ENCODE measurements around the gene GAL3ST3.

GAL3ST3 gene

DNA sequence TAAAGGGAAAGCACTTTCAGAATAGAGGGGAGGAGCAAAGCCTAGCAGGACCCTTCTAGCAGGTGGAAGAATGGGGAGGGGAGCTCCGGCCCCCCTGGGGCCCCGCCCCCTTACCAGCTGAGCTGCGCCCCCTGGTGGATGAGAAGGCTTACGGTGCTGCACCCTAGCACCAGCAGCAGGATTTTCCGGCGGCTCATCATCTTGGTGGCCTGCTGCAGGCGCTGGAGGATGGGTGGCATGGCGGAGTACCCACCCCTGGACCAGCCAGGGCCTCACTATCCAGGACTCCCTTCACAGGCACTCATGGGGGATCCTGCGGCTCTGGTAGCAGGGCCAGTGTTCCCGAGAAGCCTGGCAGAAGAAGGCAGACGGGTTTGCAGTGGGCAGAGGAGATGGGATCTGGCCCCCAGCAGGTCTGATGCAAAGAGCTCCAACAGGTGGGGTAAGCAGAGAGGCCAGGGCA is 3.8 kb downstream of the GAL3ST3 start:
- no peaks in the 10 kb centered on the region for H3K27me3 ChIP-seq (ENCODE audit: insufficient read depth, poor library complexity, severe bottlenecking)
- peak; percentile 56 to 74 for DNase-seq (ENCODE audit: low read depth in 1 of 2, low spot score in 1 of 2)
- H3K27ac ChIP-seq (replicated peaks) = no peak overlapping the region
- TF ChIP-seq SPI1 (IDR thresholded peaks at IDR 0.05; ENCODE audit: borderline replicate concordance, low read depth) = no peak
- TF ChIP-seq, protein P1, sequence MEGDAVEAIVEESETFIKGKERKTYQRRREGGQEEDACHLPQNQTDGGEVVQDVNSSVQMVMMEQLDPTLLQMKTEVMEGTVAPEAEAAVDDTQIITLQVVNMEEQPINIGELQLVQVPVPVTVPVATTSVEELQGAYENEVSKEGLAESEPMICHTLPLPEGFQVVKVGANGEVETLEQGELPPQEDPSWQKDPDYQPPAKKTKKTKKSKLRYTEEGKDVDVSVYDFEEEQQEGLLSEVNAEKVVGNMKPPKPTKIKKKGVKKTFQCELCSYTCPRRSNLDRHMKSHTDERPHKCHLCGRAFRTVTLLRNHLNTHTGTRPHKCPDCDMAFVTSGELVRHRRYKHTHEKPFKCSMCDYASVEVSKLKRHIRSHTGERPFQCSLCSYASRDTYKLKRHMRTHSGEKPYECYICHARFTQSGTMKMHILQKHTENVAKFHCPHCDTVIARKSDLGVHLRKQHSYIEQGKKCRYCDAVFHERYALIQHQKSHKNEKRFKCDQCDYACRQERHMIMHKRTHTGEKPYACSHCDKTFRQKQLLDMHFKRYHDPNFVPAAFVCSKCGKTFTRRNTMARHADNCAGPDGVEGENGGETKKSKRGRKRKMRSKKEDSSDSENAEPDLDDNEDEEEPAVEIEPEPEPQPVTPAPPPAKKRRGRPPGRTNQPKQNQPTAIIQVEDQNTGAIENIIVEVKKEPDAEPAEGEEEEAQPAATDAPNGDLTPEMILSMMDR (IDR thresholded peaks at IDR 0.05; ENCODE audit: insufficient read depth, low read length) = peak; percentile 78
- H3K4me3 ChIP-seq (replicated peaks; ENCODE audit: insufficient read depth, low read length) = no peak overlapping the region

DNA sequence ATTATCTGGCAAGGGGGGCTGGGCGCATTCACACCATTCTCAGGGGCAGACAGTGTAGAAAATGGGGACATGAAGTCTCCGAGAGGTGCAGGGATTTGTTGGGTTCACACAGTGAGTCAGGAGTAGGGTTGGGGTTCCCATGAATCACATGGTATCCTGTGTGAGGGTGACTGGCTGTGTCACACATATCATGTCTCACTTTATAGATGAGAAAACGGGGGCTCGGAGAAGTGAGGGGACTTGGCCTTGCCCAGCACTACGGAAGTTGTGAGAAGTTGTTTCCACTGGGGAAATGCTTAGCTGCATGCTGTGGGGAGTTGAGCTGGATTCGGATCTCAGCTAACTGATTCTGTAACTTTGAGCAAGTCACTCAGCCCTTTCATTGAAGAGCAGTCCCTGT is 4.2 kb downstream of the GAL3ST3 start:
- no peak for DNase-seq (ENCODE audit: low read depth in 1 of 2, low spot score in 1 of 2)
- TF ChIP-seq POLR2AphosphoS5 (IDR thresholded peaks at IDR 0.05; ENCODE audit: low read depth) (no peak), GABPA (IDR thresholded peaks at IDR 0.05; ENCODE audit: low read depth) (no peak), SPI1 (IDR thresholded peaks at IDR 0.05; ENCODE audit: borderline replicate concordance, low read depth) (no peak)
- TF ChIP-seq, protein P2, sequence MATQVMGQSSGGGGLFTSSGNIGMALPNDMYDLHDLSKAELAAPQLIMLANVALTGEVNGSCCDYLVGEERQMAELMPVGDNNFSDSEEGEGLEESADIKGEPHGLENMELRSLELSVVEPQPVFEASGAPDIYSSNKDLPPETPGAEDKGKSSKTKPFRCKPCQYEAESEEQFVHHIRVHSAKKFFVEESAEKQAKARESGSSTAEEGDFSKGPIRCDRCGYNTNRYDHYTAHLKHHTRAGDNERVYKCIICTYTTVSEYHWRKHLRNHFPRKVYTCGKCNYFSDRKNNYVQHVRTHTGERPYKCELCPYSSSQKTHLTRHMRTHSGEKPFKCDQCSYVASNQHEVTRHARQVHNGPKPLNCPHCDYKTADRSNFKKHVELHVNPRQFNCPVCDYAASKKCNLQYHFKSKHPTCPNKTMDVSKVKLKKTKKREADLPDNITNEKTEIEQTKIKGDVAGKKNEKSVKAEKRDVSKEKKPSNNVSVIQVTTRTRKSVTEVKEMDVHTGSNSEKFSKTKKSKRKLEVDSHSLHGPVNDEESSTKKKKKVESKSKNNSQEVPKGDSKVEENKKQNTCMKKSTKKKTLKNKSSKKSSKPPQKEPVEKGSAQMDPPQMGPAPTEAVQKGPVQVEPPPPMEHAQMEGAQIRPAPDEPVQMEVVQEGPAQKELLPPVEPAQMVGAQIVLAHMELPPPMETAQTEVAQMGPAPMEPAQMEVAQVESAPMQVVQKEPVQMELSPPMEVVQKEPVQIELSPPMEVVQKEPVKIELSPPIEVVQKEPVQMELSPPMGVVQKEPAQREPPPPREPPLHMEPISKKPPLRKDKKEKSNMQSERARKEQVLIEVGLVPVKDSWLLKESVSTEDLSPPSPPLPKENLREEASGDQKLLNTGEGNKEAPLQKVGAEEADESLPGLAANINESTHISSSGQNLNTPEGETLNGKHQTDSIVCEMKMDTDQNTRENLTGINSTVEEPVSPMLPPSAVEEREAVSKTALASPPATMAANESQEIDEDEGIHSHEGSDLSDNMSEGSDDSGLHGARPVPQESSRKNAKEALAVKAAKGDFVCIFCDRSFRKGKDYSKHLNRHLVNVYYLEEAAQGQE (IDR thresholded peaks at IDR 0.05; ENCODE audit: insufficient replicate concordance, low read depth) = no peak
- TF ChIP-seq, protein P1 (IDR thresholded peaks at IDR 0.05; ENCODE audit: insufficient read depth, low read length) = no peak
- Histone ChIP-seq H3K27ac (replicated peaks) (no peak overlapping the region), H3K4me3 (replicated peaks; ENCODE audit: insufficient read depth, low read length) (no peak overlapping the region), H3K27me3 (ENCODE audit: insufficient read depth, poor library complexity, severe bottlenecking) (no peaks in the 10 kb centered on the region)

DNA sequence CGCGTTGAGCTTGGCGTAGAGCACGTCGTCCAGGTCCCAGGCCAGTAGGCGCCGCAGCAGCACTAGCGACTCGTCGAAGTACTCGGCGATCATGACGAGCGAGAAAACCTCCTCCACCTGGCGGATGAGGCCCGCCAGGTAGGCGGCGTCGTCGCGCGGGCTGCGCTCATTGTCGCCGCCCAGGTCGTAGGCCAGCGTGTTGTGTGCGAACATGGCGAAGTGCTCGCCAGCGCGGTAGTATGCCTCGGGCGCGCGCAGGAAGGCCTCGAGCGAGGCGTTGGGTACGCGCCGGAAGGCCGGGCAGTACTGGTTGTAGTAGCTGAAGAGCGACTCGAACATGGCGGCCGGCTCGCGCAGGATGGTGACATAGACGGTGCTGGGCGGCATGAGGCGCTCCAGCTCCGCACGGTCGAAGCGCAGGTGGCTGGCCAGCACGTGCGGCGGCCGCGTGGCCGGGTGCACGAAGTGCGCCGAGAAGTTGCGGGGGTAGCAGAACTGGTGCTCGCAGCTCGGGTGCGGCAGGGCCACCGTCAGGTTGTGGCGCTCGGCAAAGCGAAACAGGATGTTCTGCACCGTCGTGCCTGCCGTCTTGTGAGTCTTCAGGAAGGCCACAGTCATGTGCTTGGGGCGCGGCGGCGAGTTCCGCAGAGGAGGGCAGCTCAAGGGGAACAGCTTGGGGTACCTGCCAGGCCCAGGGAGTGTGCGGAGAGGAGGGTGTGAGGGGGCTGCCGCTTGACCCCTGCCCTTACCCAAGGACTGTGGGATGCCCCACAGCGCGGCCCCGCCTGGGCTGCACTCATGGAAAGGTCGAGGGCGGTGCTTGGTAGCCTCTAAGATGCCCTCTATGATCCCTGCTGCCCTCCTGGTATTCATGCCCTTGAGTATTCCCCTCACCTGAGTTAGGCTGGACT is 5.7 kb downstream of the GAL3ST3 start:
- Histone ChIP-seq H3K4me3 (replicated peaks; ENCODE audit: insufficient read depth, low read length) (no peak overlapping the region), H3K27me3 (ENCODE audit: insufficient read depth, poor library complexity, severe bottlenecking) (no peaks in the 10 kb centered on the region), H3K27ac (replicated peaks) (no peak overlapping the region)
- no peak for TF ChIP-seq POLR2AphosphoS5 (IDR thresholded peaks at IDR 0.05; ENCODE audit: low read depth)
- TF ChIP-seq, protein P2 (IDR thresholded peaks at IDR 0.05; ENCODE audit: insufficient replicate concordance, low read depth) = no peak
- TF ChIP-seq, protein P1 (IDR thresholded peaks at IDR 0.05; ENCODE audit: insufficient read depth, low read length) = no peak
- TF ChIP-seq SPI1 (IDR thresholded peaks at IDR 0.05; ENCODE audit: borderline replicate concordance, low read depth) = no peak
- TF ChIP-seq GABPA (IDR thresholded peaks at IDR 0.05; ENCODE audit: low read depth) = no peak
- no peak for DNase-seq (ENCODE audit: low read depth in 1 of 2, low spot score in 1 of 2)
